Activated T-helper 1 cell treated with Interleukin-2 at 50 U/mL for 16 hours (primary cell): ENCODE results near the gene MMEL1.

Experiments used
- DNase-seq: peaks from one replicate; pipeline ENCODE4 v3.0.0-alpha.2; 2020; ENCODE audit warnings: low read depth

MMEL1 gene

DNA sequence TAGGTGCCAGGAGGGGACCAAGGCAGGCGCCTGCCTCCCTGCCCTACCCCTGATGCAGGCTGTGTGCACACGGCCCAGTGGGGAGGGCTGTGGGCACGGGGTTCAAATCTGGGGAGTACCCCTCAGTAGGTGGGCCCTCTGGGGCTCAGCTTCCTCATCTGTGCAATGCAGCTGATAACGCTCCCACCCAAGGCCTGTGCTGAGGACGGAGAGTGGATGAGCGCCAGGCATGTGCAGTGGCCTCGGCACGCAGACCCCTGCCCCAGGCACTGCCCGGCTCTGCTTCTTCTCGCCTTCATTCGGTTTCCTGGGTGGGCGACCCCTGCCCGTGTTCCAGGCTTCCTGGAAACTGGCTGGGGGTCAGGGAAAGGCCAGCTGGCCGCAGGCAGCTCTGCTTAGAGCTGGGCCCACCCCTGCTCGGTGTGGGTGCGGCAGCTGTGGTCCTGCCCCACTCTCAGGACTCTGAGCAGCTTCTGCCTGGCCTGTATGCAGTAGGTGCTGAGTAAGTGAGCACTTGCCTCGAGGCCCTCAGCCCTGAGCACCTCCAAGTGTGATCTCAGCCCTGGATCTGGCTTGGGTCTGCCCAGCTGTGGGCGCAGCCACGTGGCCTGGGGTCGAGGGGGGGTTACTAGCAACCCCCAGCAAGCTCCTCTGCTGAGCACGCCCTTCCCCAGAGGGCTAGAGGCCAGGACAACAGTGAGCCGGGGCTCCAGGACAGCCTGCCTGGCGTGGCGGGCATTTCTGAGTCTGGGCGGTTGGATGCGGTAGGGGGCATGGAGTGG, 88.5 kb downstream of the MMEL1 start:
- DNase-seq, result no peak

GRCh38 chr1:2543543-2544092, 89.2 kb downstream of the MMEL1 start:
- DNase-seq, result no peak

- DNase-seq, result no peak
Observed at GRCh38 chr1:2542246-2542915, 90.4 kb downstream of the MMEL1 start.

- no peak for DNase-seq
Observed at GRCh38 chr1:2541619-2542245, 91.1 kb downstream of the MMEL1 start.

GRCh38 chr1:2540816-2541492, 91.9 kb downstream of the MMEL1 start:
- DNase-seq, result no peak
